Measurements from ENCODE around the gene STX1A.

The STX1A gene

GRCh38 chr7:73703757-73704639, 15.5 kb downstream of the STX1A start:
- no peak overlapping the region for H3K4me3 ChIP-seq (replicated peaks; ENCODE audit: low read depth, low read length)
- no peak for DNase-seq (ENCODE audit: extremely low read depth, low read depth)

GRCh38 chr7:73703225-73703624, 16.2 kb downstream of the STX1A start:
- H3K4me3 ChIP-seq (replicated peaks; ENCODE audit: low read depth, low read length), result no peak overlapping the region
- TF ChIP-seq, protein P1, sequence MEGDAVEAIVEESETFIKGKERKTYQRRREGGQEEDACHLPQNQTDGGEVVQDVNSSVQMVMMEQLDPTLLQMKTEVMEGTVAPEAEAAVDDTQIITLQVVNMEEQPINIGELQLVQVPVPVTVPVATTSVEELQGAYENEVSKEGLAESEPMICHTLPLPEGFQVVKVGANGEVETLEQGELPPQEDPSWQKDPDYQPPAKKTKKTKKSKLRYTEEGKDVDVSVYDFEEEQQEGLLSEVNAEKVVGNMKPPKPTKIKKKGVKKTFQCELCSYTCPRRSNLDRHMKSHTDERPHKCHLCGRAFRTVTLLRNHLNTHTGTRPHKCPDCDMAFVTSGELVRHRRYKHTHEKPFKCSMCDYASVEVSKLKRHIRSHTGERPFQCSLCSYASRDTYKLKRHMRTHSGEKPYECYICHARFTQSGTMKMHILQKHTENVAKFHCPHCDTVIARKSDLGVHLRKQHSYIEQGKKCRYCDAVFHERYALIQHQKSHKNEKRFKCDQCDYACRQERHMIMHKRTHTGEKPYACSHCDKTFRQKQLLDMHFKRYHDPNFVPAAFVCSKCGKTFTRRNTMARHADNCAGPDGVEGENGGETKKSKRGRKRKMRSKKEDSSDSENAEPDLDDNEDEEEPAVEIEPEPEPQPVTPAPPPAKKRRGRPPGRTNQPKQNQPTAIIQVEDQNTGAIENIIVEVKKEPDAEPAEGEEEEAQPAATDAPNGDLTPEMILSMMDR (IDR thresholded peaks at IDR 0.05; ENCODE audit: low read depth, low read length, missing control alignments), result no peak
- no peak for DNase-seq (ENCODE audit: extremely low read depth, low read depth)

More at GRCh38 chr7:73703757-73704639, 15.5 kb downstream of the STX1A start:
- TF ChIP-seq, protein P1 (IDR thresholded peaks at IDR 0.05; ENCODE audit: low read depth, low read length, missing control alignments), result no peak

DNA sequence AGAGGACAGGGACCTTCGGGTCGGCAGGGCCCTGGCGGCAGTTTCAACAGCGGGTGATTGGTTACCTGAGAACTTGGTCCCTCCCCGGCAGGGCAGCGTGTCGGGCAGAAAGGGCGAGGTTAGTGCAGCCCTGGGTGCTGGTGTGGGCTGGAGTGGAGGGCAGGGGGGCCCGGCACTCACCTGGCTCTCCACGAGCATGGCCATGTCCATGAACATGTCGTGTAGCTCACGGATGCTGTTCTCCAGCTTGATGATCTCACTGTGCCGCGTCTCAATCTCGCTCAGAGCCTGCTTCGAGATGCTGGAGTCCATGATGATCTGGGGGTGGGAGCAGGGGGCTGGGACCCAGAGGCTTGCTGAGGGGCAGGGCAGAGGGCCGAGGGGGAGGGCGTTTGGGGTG, 16.8 kb downstream of the STX1A start:
- TF ChIP-seq, protein P1 (IDR thresholded peaks at IDR 0.05; ENCODE audit: low read depth, low read length, missing control alignments), result no peak
- H3K4me3 ChIP-seq (replicated peaks; ENCODE audit: low read depth, low read length), result no peak overlapping the region
- no peak for DNase-seq (ENCODE audit: extremely low read depth, low read depth)

- H3K4me3 ChIP-seq (replicated peaks; ENCODE audit: low read depth, low read length), result no peak overlapping the region
- no peak for DNase-seq (ENCODE audit: extremely low read depth, low read depth)
- TF ChIP-seq, protein P1 (IDR thresholded peaks at IDR 0.05; ENCODE audit: low read depth, low read length, missing control alignments), result no peak
Measured at GRCh38 chr7:73702226-73702625, 17.2 kb downstream of the STX1A start.

GRCh38 chr7:73701357-73701995, 18.0 kb downstream of the STX1A start:
- no peak overlapping the region for H3K4me3 ChIP-seq (replicated peaks; ENCODE audit: low read depth, low read length)
- DNase-seq (ENCODE audit: extremely low read depth, low read depth), result no peak
- TF ChIP-seq, protein P1 (IDR thresholded peaks at IDR 0.05; ENCODE audit: low read depth, low read length, missing control alignments), result peak; percentile 69

DNA sequence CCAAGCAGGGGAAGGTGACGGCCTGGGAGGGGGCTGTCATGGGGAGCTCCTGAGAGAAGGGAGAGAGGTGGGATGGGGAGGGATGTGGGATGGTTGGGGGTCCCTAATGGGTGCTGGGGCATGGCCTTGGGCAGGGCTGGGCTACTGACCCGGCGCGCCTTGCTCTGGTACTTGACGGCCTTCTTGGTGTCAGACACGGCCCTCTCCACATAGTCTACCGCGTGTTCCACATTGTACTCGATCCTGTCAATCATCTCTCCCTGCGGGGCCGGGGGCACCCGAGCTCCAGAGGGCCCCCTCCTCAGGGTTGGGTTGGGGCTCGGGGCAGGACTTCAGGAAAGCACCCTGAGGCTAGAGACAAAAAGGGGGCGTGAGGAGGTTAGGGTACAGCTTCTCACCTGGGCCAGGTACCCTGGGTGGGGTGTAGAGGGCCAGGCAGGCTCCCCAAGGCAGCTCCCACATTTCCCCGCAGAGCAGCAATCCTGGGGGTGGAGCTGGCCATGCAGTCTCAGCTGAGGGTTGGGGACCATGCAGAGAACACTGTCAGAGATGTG, 18.8 kb downstream of the STX1A start:
- no peak for DNase-seq (ENCODE audit: extremely low read depth, low read depth)
- no peak overlapping the region for H3K4me3 ChIP-seq (replicated peaks; ENCODE audit: low read depth, low read length)
- TF ChIP-seq, protein P1 (IDR thresholded peaks at IDR 0.05; ENCODE audit: low read depth, low read length, missing control alignments), result no peak

Data from HFF-Myc (cell line).